Endometrial microvascular endothelial cells (primary cell): ENCODE results near the gene TAF10. TPM values are rescaled to one million over a fixed set of nuclear protein-coding genes. Genes with fewer than 3 reads are reported as not detected.

Experiments
- in situ Hi-C: cut with HindIII; loops from 2 replicates; pipeline ENCODE4 v1.10.0; 2017; ENCODE audit warnings: low sequenced_read_pairs, low pct_unique_long_range_greater_than_20kb; ENCODE audit errors: inconsistent ontology term
- total RNA-seq: library from RNA; depleted of rRNA; stranded (reverse); fragments of >200 nt; gene quantifications from one replicate; pipeline ENCODE4 v1.2.3, GENCODE V29; 2015; ENCODE audit errors: inconsistent ontology term

TAF10 gene
- 41.9 TPM for total RNA-seq

DNA sequence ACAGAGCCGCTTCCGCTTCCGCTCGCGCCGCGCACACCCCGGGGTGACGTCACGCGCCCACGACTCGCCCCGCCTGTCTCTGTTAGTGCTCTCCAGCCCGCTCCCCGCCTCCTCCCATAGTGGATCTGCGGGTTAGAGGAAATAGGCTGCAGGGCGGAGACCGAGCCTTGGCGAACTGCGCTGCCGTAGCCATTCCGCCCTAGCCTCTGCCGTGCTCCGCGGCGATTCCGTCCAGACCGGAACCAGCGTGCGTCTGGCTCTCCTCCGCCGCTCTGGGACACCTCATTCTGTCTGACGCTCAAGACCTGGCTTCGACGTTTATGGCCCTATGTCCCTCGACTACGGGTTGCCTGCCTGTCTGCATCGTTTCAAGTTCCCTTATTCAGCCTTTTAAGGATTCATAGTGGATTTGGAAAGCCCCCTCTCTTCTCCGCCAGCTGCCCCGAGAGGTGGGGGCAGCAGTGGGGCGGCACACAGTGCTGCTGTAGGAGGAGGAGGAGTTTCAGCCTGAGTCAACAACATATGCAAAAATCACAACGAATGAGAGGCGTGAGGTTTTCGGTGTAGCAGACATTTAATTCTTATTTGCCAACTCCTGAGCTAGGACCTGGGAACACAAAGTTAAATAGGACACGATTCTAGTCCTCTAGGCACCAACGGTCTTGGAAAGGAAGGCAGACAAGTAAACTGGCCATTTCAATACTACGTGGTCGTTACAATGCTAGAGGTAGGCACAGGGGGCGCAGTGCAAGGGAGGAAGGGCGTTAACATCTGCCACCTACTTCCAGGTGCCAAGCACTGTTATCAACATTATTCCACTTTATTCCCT lies at the start of gene TAF10:
TAF10 (minus strand) TSS at position 4 of the 829 bp plus-strand sequence. CDS start 27 bp downstream, outside the sequence.
- in situ Hi-C loops, result loop anchor here (25.0 kb wide), 1 partner anchor 200 kb away; the partner anchor contains the start of gene APBB1

DNA sequence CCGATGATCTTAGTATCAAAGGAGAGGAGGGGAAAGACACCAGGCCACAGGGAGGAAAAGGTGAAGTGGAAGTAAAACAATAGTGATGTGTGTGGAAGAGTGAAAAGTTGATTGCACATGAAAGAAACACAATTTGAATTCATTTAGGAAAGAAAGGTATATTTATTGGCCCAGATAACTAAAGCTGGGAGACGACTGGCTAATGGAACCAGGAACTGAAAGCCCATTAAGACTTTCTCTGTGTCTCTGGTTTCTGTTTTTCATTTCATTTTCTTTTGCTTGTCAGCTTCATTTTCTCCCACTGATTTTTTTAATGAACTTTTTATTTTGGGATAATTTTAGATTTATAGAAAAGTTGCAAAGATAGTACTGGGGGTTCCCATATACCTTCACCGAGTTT lies 48.7 kb upstream of the TAF10 start:
- in situ Hi-C loops, result no loop called here

- in situ Hi-C loops, result no loop called here
These were observed 46.6 kb upstream of the TAF10 start for GRCh38 chr11:6658647-6659046.

DNA sequence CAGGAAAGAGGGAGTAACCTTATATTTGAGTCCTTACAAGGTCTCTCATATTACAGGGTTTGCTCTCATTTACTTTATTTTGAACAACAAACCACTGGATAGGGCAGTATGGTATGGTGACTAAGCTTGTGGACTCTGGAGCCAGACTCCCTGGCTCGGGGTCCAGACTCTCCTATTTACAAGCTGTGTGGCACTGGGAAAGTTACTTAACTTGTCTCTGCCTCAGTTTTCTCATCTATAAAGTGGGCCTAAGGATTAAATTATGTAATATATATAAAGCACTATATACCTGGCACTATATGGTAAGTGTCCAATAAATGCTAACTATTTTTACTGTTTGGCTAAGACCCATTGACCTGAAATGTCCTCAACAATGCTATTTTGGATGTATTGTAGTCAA lies 45.3 kb upstream of the TAF10 start:
- in situ Hi-C loops, result no loop called here

- in situ Hi-C loops, result no loop called here
These were observed 44.9 kb upstream of the TAF10 start for GRCh38 chr11:6656936-6657335.

- in situ Hi-C loops, result no loop called here
These were observed 44.5 kb upstream of the TAF10 start for GRCh38 chr11:6656584-6656915.

GRCh38 chr11:6655790-6656583 lies 44.0 kb upstream of the TAF10 start, which contains the start of gene DCHS1:
Gene DCHS1 (minus strand): TSS chr11:6655809. CDS start chr11:6641613, 14,196 bp downstream.
- in situ Hi-C loops, result no loop called here

- in situ Hi-C loops, result no loop called here
These were observed 43.2 kb upstream of the TAF10 start for GRCh38 chr11:6655020-6655789.

GRCh38 chr11:6654281-6655019 lies 42.4 kb upstream of the TAF10 start:
- in situ Hi-C loops, result loop anchor here (5.0 kb wide), 1 partner anchor 37 kb away; the partner anchor contains the start of gene TPP1

DNA sequence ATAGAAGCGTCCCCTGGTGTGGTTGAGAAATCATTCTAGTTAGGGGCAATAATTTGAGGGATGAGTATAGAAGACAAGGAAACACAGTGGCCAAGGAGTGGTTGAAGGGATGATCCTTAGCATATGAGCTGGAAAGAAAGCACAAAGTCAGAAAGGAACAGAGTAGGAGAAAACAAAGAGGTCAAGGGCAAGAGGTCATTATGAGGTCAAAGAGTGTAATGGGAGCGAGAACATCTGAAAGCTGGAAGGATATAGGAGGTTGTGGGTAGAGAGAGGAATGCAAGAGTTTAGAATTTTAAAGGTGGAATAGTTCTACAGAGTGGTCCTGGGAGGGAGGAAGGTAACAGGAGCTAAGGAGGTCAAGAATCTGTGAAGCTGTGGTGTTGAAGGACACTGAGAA lies 41.6 kb upstream of the TAF10 start:
- in situ Hi-C loops, result loop anchor here (5.0 kb wide), 1 partner anchor 36 kb away; the partner anchor contains the start of gene TPP1

- in situ Hi-C loops, result loop anchor here (5.0 kb wide), 1 partner anchor 36 kb away; the partner anchor contains the start of gene TPP1
These were observed 41.1 kb upstream of the TAF10 start for GRCh38 chr11:6653097-6653496.

- in situ Hi-C loops, result loop anchor here (5.0 kb wide), 1 partner anchor 35 kb away; the partner anchor contains the start of gene TPP1
These were observed 40.2 kb upstream of the TAF10 start for GRCh38 chr11:6652182-6652581.

DNA sequence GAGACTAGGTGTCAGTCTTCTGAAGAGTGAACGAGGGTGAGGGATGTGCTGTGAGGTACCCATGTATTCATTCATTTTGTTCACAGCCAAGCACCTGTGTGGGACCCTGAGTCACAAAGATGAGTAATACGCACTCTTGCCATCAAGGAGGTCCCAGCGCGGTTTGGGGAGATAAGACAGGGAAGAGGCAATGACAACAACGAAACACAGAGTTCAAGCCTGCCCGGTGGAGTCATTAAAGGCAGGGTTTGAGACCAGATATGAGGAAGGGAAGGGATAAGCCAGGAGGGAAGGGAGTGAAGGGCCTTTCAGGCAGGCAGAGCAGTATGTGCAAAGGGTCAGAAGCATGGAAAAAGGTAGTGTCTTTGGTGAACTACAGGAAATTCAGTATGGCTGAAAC lies 39.0 kb upstream of the TAF10 start:
- in situ Hi-C loops, result loop anchor here (5.0 kb wide), 1 partner anchor 34 kb away; the partner anchor contains the start of gene TPP1

GRCh38 chr11:6650104-6650503 lies 38.1 kb upstream of the TAF10 start:
- in situ Hi-C loops, result loop anchor here (5.0 kb wide), 1 partner anchor 33 kb away; the partner anchor contains the start of gene TPP1

DNA sequence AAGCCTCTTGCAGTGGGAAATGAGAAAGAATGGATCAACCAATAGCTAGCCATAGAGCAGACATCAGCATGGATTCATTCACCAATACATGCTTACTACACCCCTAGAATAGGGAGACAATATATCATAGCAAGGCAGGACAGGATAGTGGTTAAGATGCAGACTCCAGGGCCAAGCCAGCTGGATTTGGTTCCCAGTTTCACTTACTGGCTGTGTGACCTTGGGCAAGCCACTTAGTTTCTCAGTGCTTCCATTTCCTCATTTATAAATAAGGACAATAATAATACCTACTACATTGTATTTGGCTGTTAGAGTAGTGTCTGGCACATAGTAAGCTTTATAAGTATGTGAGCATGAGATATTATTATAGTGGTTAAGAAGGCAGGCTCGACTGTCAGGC lies 36.5 kb upstream of the TAF10 start:
- in situ Hi-C loops, result no loop called here

DNA sequence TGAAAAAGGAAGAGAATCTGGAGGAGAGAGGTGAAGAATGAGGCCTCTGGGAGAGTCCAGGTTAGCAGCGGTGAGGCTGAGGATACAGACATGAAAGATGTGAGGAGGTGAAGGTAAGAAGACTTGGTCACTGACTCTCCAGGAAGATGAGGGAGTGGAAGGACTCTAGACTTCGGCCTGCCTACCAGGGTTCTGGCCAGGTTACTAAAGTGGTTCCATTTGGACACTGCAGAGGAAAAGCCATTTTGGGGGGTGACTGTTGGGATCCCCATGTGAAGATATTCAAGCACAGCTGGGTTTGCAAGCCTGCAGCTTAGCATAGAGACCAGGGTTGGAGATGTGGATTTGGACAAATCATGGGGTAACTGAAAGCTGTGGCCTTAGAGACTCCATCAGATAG lies 35.8 kb upstream of the TAF10 start:
- in situ Hi-C loops, result no loop called here

- in situ Hi-C loops, result no loop called here
These were observed 35.1 kb upstream of the TAF10 start for GRCh38 chr11:6646918-6647679.

DNA sequence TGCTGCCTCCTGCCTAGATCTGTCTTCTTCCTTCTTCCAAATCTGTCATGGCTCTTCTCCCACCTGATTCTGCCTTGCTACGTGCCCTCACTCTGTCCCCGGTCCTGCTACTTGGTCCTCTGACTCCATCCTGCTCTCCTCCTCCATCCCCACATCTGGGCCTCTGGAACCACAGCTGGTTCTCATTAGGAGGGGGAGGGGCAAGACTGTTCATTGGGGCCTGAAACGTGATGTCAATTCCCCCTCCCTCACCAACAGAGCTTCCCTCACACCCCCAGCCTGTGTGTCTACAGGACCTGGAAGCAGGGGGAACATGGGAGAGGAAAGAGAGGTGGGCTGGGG lies 34.5 kb upstream of the TAF10 start:
- in situ Hi-C loops, result no loop called here
